Measurements from ENCODE around the gene NME9.

NME9 gene

GRCh38 chr3:138332472-138333073 lies 2.9 kb upstream of the NME9 start:
- DNase-seq, result peak in 1 of 5 experiments; percentile 39

- DNase-seq, result no peak
These were observed 1.7 kb upstream of the NME9 start for GRCh38 chr3:138331143-138331894.

- no peak for DNase-seq
These were observed 288 bp upstream of the NME9 start for GRCh38 chr3:138329984-138330293.

GRCh38 chr3:138328341-138328740 lies 1.3 kb downstream of the NME9 start:
- no peak for DNase-seq

GRCh38 chr3:138327831-138328230 lies 1.8 kb downstream of the NME9 start:
- peak in 1 of 5 experiments; percentile 12 for DNase-seq

GRCh38 chr3:138326866-138327595 lies 2.6 kb downstream of the NME9 start:
- no peak for DNase-seq

GRCh38 chr3:138325990-138326389 lies 3.7 kb downstream of the NME9 start:
- DNase-seq, result no peak

- no peak for DNase-seq
These were observed 5.7 kb downstream of the NME9 start for GRCh38 chr3:138323971-138324370.

GRCh38 chr3:138317687-138318086 lies 12.0 kb downstream of the NME9 start:
- no peak for DNase-seq

GRCh38 chr3:138314751-138315150 lies 14.9 kb downstream of the NME9 start:
- no peak for DNase-seq

- DNase-seq, result no peak
These were observed 19.2 kb downstream of the NME9 start for GRCh38 chr3:138310494-138310893.

- DNase-seq, result no peak
These were observed 20.9 kb downstream of the NME9 start for GRCh38 chr3:138308783-138309182.

- no peak for DNase-seq
These were observed 21.8 kb downstream of the NME9 start for GRCh38 chr3:138307899-138308298.

- no peak for DNase-seq
These were observed 26.2 kb downstream of the NME9 start for GRCh38 chr3:138303474-138303873.

- no peak for DNase-seq
These were observed 29.0 kb downstream of the NME9 start for GRCh38 chr3:138300647-138301046.

GRCh38 chr3:138297876-138298275 lies 31.8 kb downstream of the NME9 start:
- no peak for DNase-seq

GRCh38 chr3:138297059-138297607 lies 32.5 kb downstream of the NME9 start:
- peak in 1 of 5 experiments; percentile 1 for DNase-seq

- no peak for DNase-seq
These were observed 33.0 kb downstream of the NME9 start for GRCh38 chr3:138296639-138297038.

- DNase-seq, result no peak
These were observed 40.0 kb downstream of the NME9 start for GRCh38 chr3:138289701-138290100.

GRCh38 chr3:138289260-138289659 lies 40.4 kb downstream of the NME9 start:
- DNase-seq, result no peak

- DNase-seq, result peak in 1 of 5 experiments; percentile 17
These were observed 44.6 kb downstream of the NME9 start for GRCh38 chr3:138284957-138285477.

- DNase-seq, result no peak
These were observed 45.6 kb downstream of the NME9 start for GRCh38 chr3:138284079-138284478.

GRCh38 chr3:138282836-138283235 lies 46.8 kb downstream of the NME9 start:
- DNase-seq, result no peak
